Stimulated activated CD4-positive, alpha-beta T cell treated with anti-CD3 and anti-CD28 coated beads, Interleukin-15, amount 100 ng/mL, for 24 hours (primary cell): Measurements from ENCODE around the gene RAPGEF2.
"Not testable (repeated sequence)": the region's sequence is repeated elsewhere in the genome, so short reads cannot be mapped to it uniquely, and the experiment has no call there.

Source experiments
- DNase-seq: peaks from one replicate; pipeline ENCODE4 v3.0.0-alpha.2; 2020

Gene RAPGEF2

DNA sequence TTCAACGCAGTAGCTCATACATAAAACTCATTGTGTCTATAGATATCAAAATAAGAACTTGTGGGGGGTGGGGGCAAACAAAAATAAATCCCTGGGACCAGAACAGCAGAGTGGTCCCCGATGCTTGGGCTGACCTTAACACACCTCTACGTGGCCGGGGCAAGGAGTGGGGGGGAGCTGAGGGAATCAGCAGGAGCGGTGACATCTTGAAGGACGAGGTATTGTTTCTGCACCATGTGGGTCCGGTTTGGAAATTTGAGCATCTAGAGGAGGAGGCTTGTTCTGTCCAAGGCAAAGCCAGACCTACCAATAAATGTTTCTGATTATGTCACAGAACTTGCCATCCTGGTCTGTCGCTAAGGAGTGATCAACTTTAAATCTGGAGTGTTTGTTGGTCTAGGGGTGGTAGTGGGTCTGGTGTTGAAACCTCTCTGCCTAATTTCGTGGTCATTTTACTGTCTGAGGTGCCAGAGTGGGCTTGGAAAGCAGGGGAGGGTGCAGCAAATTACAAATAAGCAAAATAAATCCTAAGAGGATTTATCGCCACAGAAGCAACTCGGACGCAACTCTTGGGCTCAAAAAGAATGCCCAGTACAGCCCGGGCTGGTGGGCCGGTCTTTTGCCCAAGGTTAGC is 774 bp upstream of the RAPGEF2 start:
- no peak for DNase-seq

GRCh38 chr4:159103384-159103990 is 608 bp downstream of the RAPGEF2 start:
- DNase-seq, result peak; percentile 64

- peak; percentile 11 for DNase-seq
Observed at GRCh38 chr4:159104694-159105414, 2.0 kb downstream of the RAPGEF2 start.

DNA sequence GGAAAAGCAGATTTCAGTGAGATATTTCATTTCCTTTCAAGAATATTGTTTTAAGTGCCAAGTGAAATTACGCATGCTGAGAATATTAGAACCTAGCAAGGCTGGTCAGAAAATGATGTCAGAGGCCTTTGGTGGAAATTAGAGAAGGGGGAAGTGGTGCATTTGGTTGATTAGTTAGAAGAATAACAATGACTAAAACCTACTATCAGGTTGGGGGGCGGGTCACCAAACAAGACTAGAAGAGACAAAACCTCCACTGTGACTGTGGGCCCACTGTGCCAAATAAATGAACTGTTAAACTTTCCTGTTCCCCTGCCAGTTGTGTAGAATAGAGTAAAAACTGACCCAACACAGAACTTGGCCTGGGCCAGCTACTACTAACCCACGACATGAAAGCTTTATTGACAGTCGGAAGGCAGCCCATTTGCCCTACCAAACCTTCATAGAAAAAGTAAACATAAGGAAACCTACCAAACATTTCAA is 2.9 kb downstream of the RAPGEF2 start:
- DNase-seq, result peak; percentile 61

DNA sequence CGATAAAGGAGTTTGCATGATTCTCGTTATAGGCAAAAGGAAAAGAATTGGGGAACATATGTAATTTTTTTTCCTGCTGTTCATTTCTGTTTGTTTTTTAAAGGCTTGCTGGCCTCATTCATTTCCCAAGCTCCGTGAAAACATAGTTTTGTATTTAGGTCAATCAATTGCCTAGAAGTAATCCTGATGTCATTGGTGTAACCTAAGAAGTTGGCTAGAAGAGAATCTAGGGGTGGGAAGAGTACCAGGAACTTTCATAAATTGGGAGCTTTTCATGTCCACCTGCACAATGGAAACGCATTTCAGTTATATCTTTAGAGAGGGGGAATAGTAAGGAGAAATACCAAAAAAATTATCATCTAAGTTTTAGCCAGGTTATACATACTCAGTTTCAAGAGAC is 3.8 kb downstream of the RAPGEF2 start:
- DNase-seq, result no peak

DNA sequence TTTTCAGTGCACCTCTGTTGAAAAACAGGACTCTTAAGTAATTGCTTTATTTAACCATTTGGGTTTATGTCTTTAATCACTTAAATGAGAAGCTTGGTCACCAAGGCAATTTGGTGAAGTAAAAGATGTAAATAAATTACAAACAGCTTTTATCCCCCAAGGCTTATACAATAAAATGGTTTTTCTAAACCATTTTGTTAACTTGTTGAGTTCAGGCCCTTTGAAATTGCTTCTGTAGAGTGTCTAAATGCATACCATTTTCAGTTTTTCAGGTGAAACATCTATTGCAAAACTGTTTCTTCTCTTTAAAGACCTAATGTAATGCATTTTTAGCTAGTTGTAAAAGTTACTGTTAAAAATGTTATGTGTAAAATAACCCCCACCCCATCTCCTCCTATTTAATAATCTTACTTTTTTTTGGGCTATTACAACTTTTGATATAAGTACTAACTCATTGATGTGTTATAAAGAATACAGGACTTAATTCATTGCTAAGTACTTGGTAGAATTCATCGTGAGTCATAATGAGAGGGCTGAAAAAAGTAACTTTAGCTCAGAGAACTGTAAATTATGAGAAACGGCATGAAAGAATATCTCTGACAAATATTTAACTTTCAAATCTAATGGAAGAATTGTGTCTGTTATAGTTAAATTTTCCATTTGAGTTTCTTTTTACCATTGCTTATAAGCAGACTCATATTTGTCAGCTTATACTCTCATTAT is 4.5 kb downstream of the RAPGEF2 start:
- no peak for DNase-seq

- no peak for DNase-seq
Observed at GRCh38 chr4:159108124-159108523, 5.2 kb downstream of the RAPGEF2 start.

DNA sequence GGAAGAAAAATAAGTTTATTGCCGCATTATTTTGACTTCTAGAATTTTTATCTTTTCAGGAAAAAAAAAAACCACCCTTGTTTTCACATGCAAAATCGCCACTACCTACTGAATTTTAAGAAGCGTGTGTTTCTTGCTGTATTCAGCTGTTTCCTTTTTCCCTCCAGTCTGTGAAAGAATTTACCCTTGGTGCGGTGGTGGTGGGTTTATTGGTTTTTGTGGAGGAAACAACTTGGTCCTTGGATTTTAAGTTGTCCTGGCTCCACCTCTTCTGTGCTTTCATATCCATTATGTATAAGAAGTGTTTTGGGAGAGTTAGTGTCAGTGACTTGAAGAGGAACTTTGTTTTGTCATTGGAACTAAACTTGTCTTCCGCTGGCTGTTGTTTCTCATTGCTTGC is 8.1 kb downstream of the RAPGEF2 start:
- no peak for DNase-seq

DNA sequence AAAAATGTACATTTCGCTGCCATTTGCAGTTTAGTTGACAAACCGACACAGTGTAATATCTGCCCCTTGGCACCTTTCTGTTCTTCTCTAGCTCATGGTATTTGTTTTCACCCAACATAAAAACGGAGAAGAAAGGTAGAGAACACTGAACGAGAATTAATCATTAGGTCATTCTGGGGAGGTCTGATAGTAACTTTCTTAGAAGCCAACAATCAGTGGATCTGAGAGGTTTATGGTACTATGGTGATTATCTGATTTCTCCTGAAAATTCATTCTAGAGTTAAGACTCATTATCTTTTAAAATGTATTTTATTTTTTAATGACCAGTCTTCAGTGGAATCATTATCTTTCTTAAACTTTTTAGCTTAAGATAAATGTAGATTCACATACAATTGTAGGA is 8.5 kb downstream of the RAPGEF2 start:
- no peak for DNase-seq

DNA sequence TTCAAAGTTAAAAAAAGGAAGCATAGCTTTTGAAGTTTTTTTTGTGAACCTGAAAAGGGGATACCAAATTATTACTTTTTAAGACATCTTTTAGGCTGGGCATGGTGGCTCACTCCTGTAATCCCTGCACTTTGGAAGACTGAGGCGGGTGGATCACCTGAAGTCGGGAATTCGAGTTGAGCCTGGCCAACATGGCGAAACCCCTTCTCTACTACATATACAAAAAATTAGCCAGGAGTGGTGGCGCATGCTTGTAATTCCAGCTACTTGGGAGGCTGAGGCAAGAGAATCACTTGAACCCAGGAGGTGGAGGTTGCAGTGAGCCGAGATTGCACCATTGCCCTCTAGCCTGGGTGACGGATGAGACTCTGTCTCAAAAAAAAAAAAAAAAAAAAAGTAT is 10.5 kb downstream of the RAPGEF2 start:
- not testable (repeated sequence) for DNase-seq

GRCh38 chr4:159116098-159116497 is 13.2 kb downstream of the RAPGEF2 start:
- not testable (repeated sequence) for DNase-seq

DNA sequence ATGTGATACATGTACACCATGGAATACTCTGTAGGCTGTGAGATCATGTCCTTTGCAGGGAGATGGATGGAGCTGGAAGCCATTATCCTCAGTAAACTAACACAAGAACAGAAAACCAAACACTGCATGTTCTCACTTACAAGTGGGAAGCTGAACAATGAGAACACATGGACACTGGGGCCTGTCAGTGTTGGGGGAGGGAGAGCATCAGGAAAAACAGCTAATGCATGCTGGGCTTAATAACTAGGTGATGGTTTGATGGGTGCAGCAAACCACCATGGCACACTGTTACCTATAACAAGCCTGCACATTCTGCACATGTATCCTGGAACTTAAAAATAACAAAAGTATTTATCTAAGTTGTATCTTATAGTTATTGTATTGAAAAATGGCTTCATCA is 13.8 kb downstream of the RAPGEF2 start:
- not testable (repeated sequence) for DNase-seq

- DNase-seq, result no peak
Observed at GRCh38 chr4:159117564-159117963, 14.7 kb downstream of the RAPGEF2 start.

DNA sequence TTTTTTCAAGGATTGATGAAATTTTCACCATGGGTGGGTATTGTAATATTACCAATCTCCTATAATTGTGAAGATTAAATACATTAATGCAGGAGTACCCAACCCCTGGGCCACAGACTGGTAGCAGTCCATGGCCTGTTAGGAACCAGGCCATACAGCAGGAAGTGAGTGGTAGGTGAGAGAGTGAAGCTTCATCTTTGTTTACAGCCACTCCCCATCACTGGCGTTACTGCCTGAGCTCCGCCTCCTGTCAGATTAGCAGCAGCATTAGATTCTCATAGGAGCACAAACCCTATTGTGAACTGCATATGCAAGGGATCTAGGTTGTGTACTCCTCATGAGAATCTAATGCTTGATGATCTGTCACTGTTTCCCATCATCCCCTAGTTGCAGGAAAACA is 15.1 kb downstream of the RAPGEF2 start:
- no peak for DNase-seq

- DNase-seq, result no peak
Observed at GRCh38 chr4:159121371-159121770, 18.5 kb downstream of the RAPGEF2 start.

DNA sequence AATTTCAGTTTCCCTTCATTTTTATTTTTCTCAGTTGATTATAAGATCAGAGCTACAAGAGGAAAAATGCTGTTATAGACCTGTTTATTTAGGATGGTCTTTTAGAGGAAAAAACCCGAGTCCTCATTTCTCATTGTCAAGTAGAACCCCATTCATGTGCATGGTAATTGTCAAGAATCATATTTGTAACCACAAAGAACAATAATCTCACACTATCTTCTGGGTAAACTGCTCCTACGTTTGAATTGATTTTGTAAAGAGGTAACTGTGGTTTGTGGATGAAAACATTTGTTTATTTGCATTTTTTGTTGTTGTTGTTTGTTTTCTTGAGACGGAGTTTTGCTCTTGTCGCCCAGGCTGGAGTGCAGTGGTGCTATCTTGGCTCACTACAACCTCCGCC is 23.8 kb downstream of the RAPGEF2 start:
- no peak for DNase-seq

DNA sequence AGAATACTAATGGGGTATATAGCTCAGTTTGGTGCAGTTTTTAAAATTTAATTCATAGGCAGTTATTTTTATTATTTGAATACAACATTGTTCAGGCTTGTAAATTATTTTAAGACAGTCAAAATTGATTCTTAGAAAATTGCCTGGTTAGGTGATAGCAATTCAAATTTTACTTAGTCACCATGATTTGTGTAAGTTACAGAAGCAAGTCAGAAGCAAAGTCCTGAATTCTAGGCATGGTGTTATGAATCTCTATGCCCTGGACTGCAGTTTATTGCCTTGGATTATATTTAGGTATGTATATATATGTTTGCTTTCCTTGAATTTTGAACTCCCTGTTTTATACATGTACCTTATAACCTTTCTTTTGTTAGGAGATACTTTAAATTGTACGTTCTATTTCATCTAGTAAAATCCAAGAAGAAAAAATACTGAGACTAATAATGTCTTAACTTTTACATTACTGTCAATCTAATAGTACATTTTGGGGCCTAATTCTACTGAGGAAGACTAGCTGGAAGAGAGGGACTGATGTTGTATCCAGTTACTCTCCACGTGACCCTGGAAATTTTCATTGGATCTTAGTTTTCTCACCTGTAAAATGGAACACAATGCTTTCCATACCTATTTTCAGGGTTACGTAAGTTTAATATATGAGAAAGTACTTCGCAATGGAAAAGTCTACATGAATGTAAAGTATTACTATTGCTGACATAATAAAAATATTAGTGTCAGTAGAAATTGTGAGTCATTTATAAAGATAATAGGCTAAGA is 25.1 kb downstream of the RAPGEF2 start:
- DNase-seq, result no peak

GRCh38 chr4:159129814-159130550 is 27.1 kb downstream of the RAPGEF2 start:
- DNase-seq, result no peak

DNA sequence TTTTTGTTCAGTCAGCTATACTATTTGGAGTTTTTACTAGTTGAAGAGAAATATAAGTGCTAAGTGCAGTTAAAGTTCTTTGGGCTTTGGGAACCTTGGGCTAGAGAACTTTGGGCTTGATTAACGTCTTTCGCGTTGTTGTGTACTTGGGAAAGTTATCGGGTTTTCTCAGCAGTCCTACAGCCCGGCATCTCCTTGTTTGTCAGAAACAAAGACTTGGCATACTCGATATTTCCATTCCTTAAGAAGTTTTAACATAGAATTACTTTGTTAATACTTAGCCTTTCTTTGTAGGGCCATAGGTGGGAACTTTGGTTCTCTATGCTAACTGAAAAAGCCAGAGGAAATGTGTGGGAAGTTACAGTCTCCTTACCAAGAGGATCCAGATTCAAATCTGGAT is 28.7 kb downstream of the RAPGEF2 start:
- DNase-seq, result no peak

DNA sequence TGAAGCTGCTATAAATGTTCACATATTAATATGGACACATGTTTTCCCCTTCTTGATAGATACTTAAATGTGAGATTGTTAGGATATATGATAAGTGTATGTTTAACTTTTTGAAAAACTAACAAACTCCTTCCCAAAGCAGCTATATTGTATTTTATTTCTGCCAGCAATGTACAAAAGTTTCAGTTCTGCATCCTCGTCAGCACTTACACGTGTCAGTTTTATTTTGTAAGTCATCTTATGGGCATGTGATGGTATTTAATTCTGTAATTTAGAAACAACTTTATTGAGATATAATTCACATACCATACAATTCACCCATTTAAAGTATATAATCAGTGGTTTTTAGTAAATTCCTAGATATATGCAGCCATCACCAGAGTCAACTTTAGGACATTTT is 31.6 kb downstream of the RAPGEF2 start:
- no peak for DNase-seq

GRCh38 chr4:159137176-159137575 is 34.3 kb downstream of the RAPGEF2 start:
- no peak for DNase-seq

- DNase-seq, result no peak
Observed at GRCh38 chr4:159138436-159138835, 35.6 kb downstream of the RAPGEF2 start.
